HAP-1 (cell line): Measurements from ENCODE around the gene KDM5C.

ENCODE experiments used
- DNase-seq, 2 experiments: peaks; one replicate each; pipeline ENCODE4 v3.0.0-alpha.2; 2016 to 2020; ENCODE audit warnings: low spot score in 2 of 2
- H3K27me3 ChIP-seq: fragments of 250-450 bp; sonication (Bioruptor Pico); 2 replicates; pipeline ENCODE4 v1.5.1; 2020; ENCODE audit warnings: low read depth, mild to moderate bottlenecking, moderate library complexity
- H3K36me3 ChIP-seq: fragments of 250-450 bp; sonication (Bioruptor Pico); replicated peaks from 2 replicates; pipeline ENCODE4 v1.5.1; 2020; ENCODE audit warnings: mild to moderate bottlenecking
- H3K4me1 ChIP-seq: fragments of 250-450 bp; sonication (Bioruptor Pico); 2 replicates; pipeline ENCODE4 v1.5.1; 2020; ENCODE audit warnings: mild to moderate bottlenecking
- H3K4me3 ChIP-seq: fragments of 250-450 bp; sonication (Bioruptor Pico); 2 replicates; pipeline ENCODE4 v1.5.1; 2020; ENCODE audit warnings: mild to moderate bottlenecking, moderate library complexity
- H3K9me3 ChIP-seq: fragments of 250-450 bp; sonication (Bioruptor Pico); 2 replicates; pipeline ENCODE4 v1.5.1; 2020; ENCODE audit warnings: mild to moderate bottlenecking, moderate library complexity
- in situ Hi-C: fragments of 300-500 bp; cut with MboI; formaldehyde crosslinking; loops from 3 replicates; pipeline ENCODE4 v1.14.3; 2020; ENCODE audit warnings: low sequenced_read_pairs, inconsistent platforms, mixed read lengths

The KDM5C gene

DNA sequence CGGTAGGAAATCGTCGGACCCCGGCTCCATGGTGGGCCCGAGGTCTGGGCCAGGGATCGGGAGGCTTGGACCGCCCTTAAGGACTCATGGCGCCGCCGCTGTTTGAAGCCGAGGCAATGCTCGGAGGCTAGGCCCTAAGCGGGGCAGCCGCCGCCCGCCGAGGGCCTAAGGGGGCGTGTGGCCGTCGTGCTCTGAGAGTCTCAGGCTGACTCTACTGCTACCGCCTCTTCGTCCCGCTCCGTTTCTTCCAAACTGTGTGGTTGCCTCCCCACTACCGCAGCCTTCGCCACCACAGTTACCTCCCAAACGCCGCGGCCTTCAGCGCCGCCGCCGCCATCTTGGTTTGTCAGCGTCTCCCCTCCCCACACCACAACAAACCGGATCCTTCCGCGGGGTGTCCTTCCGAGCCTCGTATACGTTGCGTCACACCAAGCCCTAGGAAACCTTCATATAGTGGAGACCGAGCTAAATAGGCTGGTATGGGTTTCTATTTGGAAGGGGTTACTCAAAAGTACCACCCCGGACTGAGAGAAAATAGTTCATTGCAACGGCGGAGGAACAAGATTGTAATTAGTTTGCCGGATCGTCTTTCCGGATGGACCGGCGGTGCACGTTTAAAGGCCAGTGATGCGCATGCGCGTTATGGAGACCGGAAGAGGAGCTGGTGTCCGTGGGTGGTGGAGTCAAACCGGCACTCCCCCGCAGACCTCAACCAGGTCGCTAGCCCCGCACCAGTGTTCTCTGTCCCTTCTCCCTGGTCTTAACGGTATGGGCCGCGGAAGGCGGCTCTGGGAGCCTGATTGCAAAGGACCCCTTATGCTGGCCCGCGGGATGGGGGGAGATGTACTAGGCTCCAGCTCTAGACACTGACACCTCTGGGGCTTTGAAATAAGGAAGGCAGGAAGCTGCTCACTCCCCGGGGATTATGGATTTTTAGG, at the start of gene KDM5C:
TSS of gene KDM5C (minus strand) at position 348 of the 938 bp plus-strand sequence. CDS start at position 30, 318 bp downstream.
- peak within 1 kb of the TSS; percentile 92 for H3K4me3 ChIP-seq
- peak; percentile 90 to 97 for DNase-seq
- in situ Hi-C loops: no loop called here

DNA sequence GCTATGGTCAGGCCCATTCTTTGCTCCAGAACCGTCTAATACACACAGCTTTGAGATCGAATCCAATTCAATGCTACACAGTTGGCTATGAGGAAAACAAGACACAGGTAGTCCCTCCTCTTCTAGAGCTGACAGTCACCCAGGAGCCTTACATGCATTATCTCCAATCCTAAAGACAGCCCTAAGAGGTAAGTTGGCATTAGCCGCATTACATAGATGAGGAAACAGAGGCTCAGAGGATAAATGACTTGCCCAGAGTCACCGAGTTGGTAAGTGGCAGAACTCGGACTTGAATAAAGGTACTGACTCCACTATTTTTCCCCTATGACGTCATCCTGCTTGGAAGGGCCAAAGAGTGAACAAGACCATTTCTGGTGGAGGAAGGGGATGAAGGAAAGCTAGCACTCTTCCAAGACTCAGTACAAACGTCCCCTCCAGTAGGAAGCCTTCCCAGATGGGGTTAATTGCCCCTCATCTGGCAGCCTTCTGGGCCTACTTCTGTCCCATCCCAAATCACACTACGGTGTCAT, 47.9 kb upstream of the KDM5C start:
- Histone ChIP-seq H3K4me1 (no peaks in the 10 kb centered on the region), H3K36me3 (no peaks in the 10 kb centered on the region), H3K4me3 (no peak overlapping the region), H3K9me3 (no peaks in the 10 kb centered on the region), H3K27me3 (no peaks in the 10 kb centered on the region)
- in situ Hi-C loops: no loop called here
- DNase-seq: no peak

More for the DNA sequence above, at the start of gene KDM5C:
- Histone ChIP-seq H3K27me3 (no peaks in the 10 kb centered on the region), H3K4me1 (peaks cover 7% of the 10 kb centered on the region), H3K36me3 (peaks cover 31% of the 10 kb centered on the region), H3K9me3 (no peaks in the 10 kb centered on the region)

DNA sequence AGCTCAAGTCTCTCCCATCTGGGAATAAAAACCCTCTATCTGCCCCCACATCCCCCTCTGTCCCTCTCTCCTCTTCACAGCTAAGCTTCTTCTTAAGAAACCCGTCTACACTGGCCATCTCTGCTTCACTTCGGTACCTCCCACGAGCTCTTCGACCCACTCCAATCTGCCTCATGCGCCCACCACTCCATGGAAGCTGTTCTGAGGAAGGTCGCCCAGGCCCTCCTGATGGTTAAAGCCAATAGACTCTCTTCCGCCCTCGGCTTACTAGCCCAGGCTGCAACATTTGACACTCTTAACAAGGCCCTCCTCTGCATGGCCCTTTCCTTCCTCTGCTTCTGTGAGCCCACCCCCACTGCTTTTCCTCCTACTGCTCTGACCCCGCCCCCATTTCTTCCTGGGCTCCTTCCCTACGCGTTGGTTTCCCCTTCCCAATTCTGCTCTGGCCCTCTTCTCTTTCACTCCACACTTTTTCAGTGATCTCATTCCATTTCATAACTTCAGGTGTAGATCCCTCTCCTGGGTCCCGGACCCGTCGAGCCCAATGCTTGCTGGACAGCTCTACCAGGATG, 44.6 kb upstream of the KDM5C start:
- Histone ChIP-seq H3K4me1 (no peaks in the 10 kb centered on the region), H3K4me3 (no peak overlapping the region), H3K27me3 (no peaks in the 10 kb centered on the region; the same call in 1 of the 2 replicates), H3K36me3 (no peaks in the 10 kb centered on the region), H3K9me3 (no peaks in the 10 kb centered on the region)
- no peak for DNase-seq
- in situ Hi-C loops: no loop called here

DNA sequence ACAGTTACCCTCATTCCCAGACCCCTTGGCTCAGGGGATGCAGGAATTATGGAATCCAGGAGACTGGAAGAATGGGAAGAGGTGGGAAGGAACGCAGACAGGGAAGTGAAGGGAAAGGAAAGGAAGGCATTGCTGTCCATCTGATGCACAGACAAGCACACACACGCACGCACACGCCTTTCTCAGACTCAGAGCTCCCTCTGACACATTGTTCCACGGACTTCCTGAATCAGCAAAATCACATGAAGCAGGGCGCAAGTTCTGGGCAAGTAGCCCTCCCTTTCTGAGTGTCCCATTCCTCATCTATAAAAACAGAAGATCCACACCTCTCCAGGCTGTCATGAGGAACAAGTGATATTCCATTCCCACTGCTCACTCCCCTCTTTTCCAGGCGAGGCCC, 43.2 kb upstream of the KDM5C start:
- H3K27me3 ChIP-seq: no peaks in the 10 kb centered on the region; the same call in 1 of the 2 replicates
- DNase-seq: no peak
- H3K9me3 ChIP-seq: no peaks in the 10 kb centered on the region
- H3K4me1 ChIP-seq: no peaks in the 10 kb centered on the region
- no peak overlapping the region for H3K4me3 ChIP-seq
- in situ Hi-C loops: no loop called here
- H3K36me3 ChIP-seq: no peaks in the 10 kb centered on the region

DNA sequence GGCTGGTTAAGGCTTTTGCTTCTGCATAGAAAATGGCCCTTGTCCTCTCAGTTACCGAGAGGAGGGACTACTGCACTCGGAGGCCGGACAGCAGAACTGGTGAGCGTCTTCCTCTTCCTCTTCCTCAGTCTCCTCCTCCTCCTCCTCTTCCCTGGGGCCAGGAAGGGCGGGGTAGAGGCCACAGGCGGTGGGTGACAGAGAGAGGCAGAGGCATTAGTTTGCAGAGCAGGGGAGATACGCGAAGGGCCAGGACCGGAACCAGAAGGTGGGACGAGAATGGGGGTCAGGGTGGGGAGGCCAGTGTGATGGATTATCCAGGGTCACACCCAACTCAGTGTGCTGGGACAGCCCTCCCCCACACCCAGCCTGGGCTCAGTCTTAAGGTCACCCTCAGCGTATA, 41.9 kb upstream of the KDM5C start:
- Histone ChIP-seq H3K27me3 (peaks cover 9% of the 10 kb centered on the region; the same call in 1 of the 2 replicates), H3K9me3 (no peaks in the 10 kb centered on the region), H3K4me3 (no peak overlapping the region), H3K4me1 (no peaks in the 10 kb centered on the region), H3K36me3 (no peaks in the 10 kb centered on the region)
- in situ Hi-C loops: no loop called here
- DNase-seq: no peak

DNA sequence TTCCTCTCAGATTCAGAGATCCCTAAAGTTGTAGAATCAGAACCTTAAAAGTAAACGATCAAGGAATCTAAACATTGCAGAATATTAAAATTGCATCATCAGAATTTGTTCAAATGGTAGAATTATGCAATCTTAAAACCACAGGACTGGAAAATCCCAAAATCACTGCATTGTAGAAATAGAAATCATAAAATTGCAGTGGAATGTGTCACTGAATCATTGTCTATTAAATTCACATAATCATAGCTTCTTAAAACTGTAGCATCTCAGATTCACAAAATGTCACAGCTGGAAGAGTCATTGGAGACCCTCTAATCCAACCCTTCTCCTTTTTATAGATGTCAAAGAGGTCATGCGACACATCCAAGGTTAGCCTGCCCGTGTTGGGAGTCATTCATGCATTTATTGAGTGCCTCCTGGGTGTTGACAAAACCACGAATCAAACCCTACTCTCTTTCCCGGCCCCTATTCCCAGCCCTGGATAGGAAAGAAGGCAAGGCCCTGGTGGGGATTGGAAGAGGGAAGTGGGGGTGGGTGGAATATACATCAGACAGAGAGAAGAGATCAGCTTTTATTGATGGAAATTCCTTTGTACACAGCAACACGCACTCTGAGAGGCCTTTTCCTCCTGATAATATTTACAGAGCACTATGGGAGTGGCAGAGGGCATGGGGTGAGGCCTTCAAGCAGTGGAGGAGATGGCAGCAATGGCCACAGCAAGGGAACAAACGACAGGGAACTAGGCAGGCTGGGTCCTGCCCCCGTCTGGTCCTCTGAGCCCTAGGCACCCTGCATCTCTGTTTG, 41.0 kb upstream of the KDM5C start:
- in situ Hi-C loops: no loop called here
- no peak for DNase-seq
- Histone ChIP-seq H3K36me3 (no peaks in the 10 kb centered on the region), H3K4me1 (no peaks in the 10 kb centered on the region), H3K4me3 (no peak overlapping the region), H3K27me3 (peaks cover 9% of the 10 kb centered on the region; the same call in 1 of the 2 replicates), H3K9me3 (no peaks in the 10 kb centered on the region)

DNA sequence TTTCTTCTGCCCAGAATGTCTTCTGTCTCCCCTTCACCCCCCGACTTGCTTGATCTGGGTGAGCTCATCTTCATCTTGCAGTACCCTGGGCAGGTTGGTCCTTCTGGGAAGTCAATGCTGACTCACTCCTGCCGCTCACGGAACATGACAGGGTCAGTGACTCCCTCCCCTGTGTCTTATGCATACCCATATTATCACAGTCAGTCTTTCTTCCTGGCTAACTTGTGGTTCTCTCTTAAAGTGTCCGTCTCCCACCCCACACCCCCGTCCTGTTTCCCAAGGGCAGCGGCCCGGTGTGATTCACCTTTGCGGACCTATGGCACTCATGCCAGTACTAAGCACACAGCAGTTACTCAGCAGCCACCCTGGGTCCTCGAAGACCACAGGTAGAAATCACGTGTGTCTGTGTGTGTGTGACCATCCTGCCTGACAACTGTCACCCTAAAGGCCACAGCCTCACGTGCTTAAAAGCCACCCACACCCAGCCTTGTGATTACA, 38.6 kb upstream of the KDM5C start:
- H3K4me1 ChIP-seq: no peaks in the 10 kb centered on the region
- in situ Hi-C loops: no loop called here
- no peaks in the 10 kb centered on the region for H3K9me3 ChIP-seq
- H3K4me3 ChIP-seq: no peak overlapping the region
- no peak for DNase-seq
- peaks cover 9% of the 10 kb centered on the region; the same call in 1 of the 2 replicates for H3K27me3 ChIP-seq
- no peaks in the 10 kb centered on the region for H3K36me3 ChIP-seq

DNA sequence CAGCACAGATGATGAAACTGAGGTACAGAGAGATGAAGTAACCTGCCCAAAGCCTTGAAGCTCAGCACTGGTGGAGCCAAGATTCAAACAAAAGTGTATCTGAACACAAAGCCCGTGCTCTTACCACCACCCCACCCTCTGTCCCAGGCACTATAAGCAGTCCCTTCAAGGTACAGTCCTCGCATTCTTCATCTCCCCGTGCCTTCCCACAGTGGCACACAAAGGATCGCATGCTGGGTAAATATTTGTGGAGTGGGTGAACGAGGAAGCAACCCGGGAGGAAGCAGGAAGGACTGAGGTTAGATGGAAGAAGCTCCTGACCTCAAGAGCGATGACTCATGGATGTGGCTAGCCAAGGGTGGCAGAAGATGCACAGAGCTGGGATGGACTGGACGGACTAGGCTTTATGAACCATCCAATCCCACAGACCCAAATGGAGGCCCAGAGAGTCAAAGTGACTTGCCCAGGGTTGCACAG, 37.9 kb upstream of the KDM5C start:
- Histone ChIP-seq H3K36me3 (no peaks in the 10 kb centered on the region), H3K27me3 (peaks cover 9% of the 10 kb centered on the region; the same call in 1 of the 2 replicates), H3K9me3 (no peaks in the 10 kb centered on the region), H3K4me3 (no peak overlapping the region), H3K4me1 (no peaks in the 10 kb centered on the region)
- in situ Hi-C loops: no loop called here
- DNase-seq: no peak

DNA sequence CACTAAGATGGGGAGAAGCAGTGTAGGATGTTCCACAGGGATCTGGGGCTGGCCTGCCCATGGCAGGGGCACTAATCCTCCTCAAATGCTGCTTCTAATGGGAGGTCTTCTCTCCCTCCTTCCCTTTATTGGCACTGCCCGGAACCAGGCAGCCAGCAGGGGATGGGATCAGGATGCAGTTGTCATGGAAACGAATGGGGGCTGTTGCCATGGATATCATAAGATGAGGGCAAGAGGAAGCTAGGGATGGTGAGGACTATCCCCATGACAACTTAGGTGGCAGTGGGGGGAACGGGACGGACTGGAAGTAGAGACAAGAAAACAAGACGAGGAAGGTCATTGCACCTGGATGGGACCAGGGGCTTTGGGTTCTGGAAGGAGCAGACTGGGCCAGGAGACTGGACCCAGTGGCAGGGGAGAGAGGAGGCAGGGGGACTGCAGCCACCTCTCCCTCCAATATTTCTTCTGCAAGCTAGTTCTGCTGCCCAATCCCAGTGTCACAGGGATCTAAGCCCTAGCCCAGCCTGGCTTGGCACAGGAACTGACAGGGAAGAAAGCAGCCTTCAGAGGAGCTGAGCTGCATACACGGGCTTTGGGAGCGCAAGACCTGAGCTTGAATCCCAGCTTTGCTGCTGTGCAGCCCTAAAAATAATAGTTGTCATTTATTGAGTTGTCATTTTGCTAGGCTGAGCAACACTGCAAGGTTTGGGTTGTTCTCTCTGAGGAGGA, 37.3 kb upstream of the KDM5C start:
- H3K4me1 ChIP-seq: no peaks in the 10 kb centered on the region
- H3K27me3 ChIP-seq: peaks cover 9% of the 10 kb centered on the region; the same call in 1 of the 2 replicates
- H3K4me3 ChIP-seq: no peak overlapping the region
- H3K9me3 ChIP-seq: no peaks in the 10 kb centered on the region
- in situ Hi-C loops: no loop called here
- no peaks in the 10 kb centered on the region for H3K36me3 ChIP-seq
- no peak for DNase-seq

DNA sequence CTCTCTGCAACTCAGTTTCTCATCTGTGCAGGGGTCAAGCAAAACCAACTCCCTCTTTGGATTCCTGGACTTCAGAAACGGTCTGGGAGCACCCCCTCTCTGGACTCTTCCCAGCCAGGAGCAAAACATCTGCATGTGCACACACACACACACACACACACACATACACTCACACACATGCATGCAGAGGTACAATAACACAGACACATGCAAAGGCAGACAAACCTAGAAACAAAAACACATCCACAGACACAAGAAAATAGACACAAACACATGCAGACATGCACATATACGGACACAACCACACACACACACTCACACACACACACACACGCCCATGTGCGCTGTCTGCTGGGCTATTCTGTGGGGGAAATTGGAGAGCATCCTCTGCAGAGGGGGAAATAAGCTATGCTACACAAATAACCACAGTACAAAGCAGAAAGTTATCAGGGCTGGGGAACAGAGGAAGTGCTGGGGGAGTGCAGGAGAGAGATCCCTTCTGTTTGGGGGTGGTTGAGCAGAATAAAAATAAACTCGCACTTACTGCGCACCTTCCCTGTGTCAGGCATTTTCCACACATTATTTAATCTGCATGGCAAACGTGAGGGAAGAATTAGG, 36.5 kb upstream of the KDM5C start:
- peaks cover 9% of the 10 kb centered on the region; the same call in 1 of the 2 replicates for H3K27me3 ChIP-seq
- no peaks in the 10 kb centered on the region for H3K4me1 ChIP-seq
- H3K4me3 ChIP-seq: no peak overlapping the region
- no peak for DNase-seq
- no peaks in the 10 kb centered on the region for H3K9me3 ChIP-seq
- no peaks in the 10 kb centered on the region for H3K36me3 ChIP-seq
- in situ Hi-C loops: no loop called here

DNA sequence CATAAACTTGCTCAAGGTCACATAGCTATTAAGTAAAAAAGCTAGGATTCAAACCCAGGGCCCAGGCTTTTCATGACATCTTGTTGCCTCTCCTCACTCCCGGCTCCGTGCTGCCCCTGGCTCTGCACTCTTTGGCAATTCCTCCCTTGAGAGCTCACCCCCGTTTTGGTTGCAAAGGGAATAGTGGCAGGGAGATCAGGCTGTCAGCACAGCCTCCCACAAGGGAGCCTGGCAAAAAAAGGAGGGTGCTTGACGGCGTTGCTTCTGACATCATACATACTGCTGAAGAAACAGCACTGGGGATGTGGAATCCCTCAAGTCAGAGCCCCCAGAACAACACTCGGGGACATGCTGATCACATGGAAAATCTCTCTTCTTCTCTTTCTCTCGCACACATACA, 35.8 kb upstream of the KDM5C start:
- no peak for DNase-seq
- Histone ChIP-seq H3K4me3 (no peak overlapping the region), H3K27me3 (peaks cover 9% of the 10 kb centered on the region; the same call in 1 of the 2 replicates), H3K4me1 (no peaks in the 10 kb centered on the region), H3K9me3 (no peaks in the 10 kb centered on the region), H3K36me3 (no peaks in the 10 kb centered on the region)
- in situ Hi-C loops: no loop called here

DNA sequence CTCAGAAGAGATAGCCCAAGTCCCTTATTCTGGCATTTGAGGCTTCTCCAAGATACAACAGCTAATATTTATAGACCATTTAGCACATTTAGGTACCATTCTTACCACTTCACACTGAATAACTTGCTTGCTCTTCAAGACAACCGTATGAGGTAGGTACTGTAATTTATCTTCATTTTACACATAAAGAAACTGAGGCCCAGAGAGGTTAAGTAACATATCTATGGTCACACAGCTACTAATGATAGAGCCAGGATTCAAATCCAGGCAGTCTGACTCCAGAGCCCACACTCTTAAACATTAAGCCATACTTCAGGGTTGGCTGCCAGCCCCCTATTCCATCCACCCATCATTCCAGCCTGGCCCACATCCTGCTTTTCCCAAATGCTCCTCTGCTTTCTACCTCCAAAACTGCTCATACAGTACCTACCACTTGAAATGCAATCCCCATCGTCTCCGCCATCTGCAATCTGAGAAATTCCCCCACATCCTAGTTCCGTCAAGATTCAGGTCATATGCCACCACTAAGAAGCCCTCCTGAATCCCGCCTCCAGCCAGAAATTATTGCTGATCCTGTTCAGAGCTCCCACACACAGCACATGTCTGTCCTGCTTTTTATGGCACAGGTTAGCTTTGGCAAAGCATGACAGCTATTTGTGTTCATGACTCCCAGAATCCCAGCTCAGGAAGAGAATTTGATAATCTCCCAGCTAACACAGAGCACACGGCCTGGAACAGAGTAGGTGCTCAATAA, 32.8 kb upstream of the KDM5C start:
- Histone ChIP-seq H3K9me3 (no peaks in the 10 kb centered on the region), H3K36me3 (no peaks in the 10 kb centered on the region), H3K4me1 (no peaks in the 10 kb centered on the region), H3K27me3 (peaks cover 9% of the 10 kb centered on the region; the same call in 1 of the 2 replicates), H3K4me3 (no peak overlapping the region)
- DNase-seq: no peak
- in situ Hi-C loops: no loop called here
